Smooth muscle cell (in vitro differentiated cells): ENCODE results near the gene TNFAIP8L2. TPM values are rescaled to one million over a fixed set of nuclear protein-coding genes. Genes with fewer than 3 reads are reported as not detected.

Source experiments
- DNase-seq: peaks from one replicate; lab custom pipeline; 2025; ENCODE audit not compliant: unreplicated experiment; lab: John Stamatoyannopoulos, UW
- H2AFZ ChIP-seq: fragments of 200-600 bp; sonication (generic); 2 replicates; pipeline ENCODE4 v1.6.0; 2016; ENCODE audit warnings: antibody characterized with exemption, low read depth, mild to moderate bottlenecking
- H3F3A ChIP-seq: fragments of 200-600 bp; sonication (generic); 2 replicates; pipeline ENCODE4 v1.6.0; 2017; ENCODE audit warnings: antibody characterized with exemption, low read depth
- H3K27ac ChIP-seq: fragments of 200-600 bp; sonication (generic); 2 replicates; pipeline ENCODE4 v1.5.1; 2016; ENCODE audit warnings: low read depth, mild to moderate bottlenecking
- H3K27me3 ChIP-seq: fragments of 200-600 bp; sonication (generic); 2 replicates; pipeline ENCODE4 v1.6.1; 2016; ENCODE audit warnings: low read depth, mild to moderate bottlenecking
- H3K36me3 ChIP-seq: fragments of 200-600 bp; sonication (generic); 2 replicates; pipeline ENCODE4 v1.5.1; 2016; ENCODE audit warnings: low read depth
- H3K4me1 ChIP-seq: fragments of 200-600 bp; sonication (generic); 2 replicates; pipeline ENCODE4 v1.5.1; 2016; ENCODE audit warnings: low read depth
- H3K4me2 ChIP-seq: fragments of 200-600 bp; sonication (generic); 2 replicates; pipeline ENCODE4 v1.6.0; 2016; ENCODE audit warnings: mild to moderate bottlenecking
- H3K4me3 ChIP-seq: fragments of 200-600 bp; sonication (generic); 2 replicates; pipeline ENCODE4 v1.5.1; 2016; ENCODE audit warnings: mild to moderate bottlenecking
- H3K79me2 ChIP-seq: fragments of 200-600 bp; sonication (generic); 2 replicates; pipeline ENCODE4 v1.6.0; 2016; ENCODE audit warnings: low read depth, mild to moderate bottlenecking
- H3K9ac ChIP-seq: fragments of 200-600 bp; sonication (generic); 2 replicates; pipeline ENCODE4 v1.6.0; 2016; ENCODE audit warnings: low read depth
- H3K9me3 ChIP-seq: fragments of 200-600 bp; sonication (generic); replicated peaks from 2 replicates; pipeline ENCODE4 v1.5.1; 2016; ENCODE audit warnings: low read depth
- H4K20me1 ChIP-seq: fragments of 200-600 bp; sonication (generic); 2 replicates; pipeline ENCODE4 v1.6.0; 2016; ENCODE audit warnings: low read depth
- WGBS: methylation state at CpG from one replicate; pipeline ENCODE4 v1.1.7; 2016; ENCODE audit warnings: low lambda C conversion rate; 5-methylcytosine and 5-hydroxymethylcytosine counted together
- polyA plus RNA-seq: library from polyadenylated mRNA; unstranded; fragments of >200 nt; fragmentation: Nextera tagmentation; extraction: Ambion mirVana; gene quantifications from 2 replicates; pipeline ENCODE4 v1.2.1, GENCODE V29; 2016
- total RNA-seq: library from RNA; depleted of rRNA; stranded (reverse); fragments of >200 nt; gene quantifications from 2 replicates; pipeline ENCODE4 v1.2.3, GENCODE V29; 2014
- TF ChIP-seq, protein P1 (sequence below): fragments of 200-600 bp; sonication (generic); IDR thresholded peaks from 2 replicates; pipeline ENCODE4 v1.5.1; 2017; ENCODE audit warnings: borderline replicate concordance, mild to moderate bottlenecking, antibody characterized with exemption; ENCODE audit not compliant: insufficient read depth, poor library complexity, severe bottlenecking

Gene TNFAIP8L2
- total and polyA plus RNA-seq, 2 experiments from 2014 or later, result 0.14 TPM; not detected in 1

- no peaks in the 10 kb centered on the region for H3K4me1 ChIP-seq
- H3K4me2 ChIP-seq, result no peak overlapping the region
- H2AFZ ChIP-seq, result no peak overlapping the region
- 96% methylated on average over 7 of the region's 7 CpGs for WGBS
- no peak for DNase-seq
- H3K36me3 ChIP-seq, result no peaks in the 10 kb centered on the region
- no peak overlapping the region for H3K9ac ChIP-seq
- peaks cover 6% of the 10 kb centered on the region for H3K27me3 ChIP-seq
- no peaks in the 10 kb centered on the region for H3K79me2 ChIP-seq
- no peak overlapping the region for H3K27ac ChIP-seq
- H3K9me3 ChIP-seq, result no peaks in the 10 kb centered on the region
- no peak overlapping the region for H3K4me3 ChIP-seq
- H4K20me1 ChIP-seq, result no peaks in the 10 kb centered on the region
- TF ChIP-seq, protein P1, sequence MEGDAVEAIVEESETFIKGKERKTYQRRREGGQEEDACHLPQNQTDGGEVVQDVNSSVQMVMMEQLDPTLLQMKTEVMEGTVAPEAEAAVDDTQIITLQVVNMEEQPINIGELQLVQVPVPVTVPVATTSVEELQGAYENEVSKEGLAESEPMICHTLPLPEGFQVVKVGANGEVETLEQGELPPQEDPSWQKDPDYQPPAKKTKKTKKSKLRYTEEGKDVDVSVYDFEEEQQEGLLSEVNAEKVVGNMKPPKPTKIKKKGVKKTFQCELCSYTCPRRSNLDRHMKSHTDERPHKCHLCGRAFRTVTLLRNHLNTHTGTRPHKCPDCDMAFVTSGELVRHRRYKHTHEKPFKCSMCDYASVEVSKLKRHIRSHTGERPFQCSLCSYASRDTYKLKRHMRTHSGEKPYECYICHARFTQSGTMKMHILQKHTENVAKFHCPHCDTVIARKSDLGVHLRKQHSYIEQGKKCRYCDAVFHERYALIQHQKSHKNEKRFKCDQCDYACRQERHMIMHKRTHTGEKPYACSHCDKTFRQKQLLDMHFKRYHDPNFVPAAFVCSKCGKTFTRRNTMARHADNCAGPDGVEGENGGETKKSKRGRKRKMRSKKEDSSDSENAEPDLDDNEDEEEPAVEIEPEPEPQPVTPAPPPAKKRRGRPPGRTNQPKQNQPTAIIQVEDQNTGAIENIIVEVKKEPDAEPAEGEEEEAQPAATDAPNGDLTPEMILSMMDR, result no peak
- no peaks in the 10 kb centered on the region for H3F3A ChIP-seq
These were observed 18.7 kb upstream of the TNFAIP8L2 start for GRCh38 chr1:151137789-151138188.

GRCh38 chr1:151142411-151143056 lies 13.9 kb upstream of the TNFAIP8L2 start:
- no peak overlapping the region for H2AFZ ChIP-seq
- H3K36me3 ChIP-seq, result no peaks in the 10 kb centered on the region
- H3K9me3 ChIP-seq, result no peaks in the 10 kb centered on the region
- no peak overlapping the region for H3K9ac ChIP-seq
- DNase-seq, result no peak
- TF ChIP-seq, protein P1, result no peak
- no peaks in the 10 kb centered on the region for H4K20me1 ChIP-seq
- H3F3A ChIP-seq, result peaks cover 3% of the 10 kb centered on the region
- H3K27ac ChIP-seq, result no peak overlapping the region
- H3K4me3 ChIP-seq, result no peak overlapping the region
- WGBS, result 45% methylated on average over 2 of the region's 5 CpGs
- no peaks in the 10 kb centered on the region for H3K79me2 ChIP-seq
- no peak overlapping the region for H3K4me2 ChIP-seq
- H3K4me1 ChIP-seq, result peaks cover 17% of the 10 kb centered on the region
- H3K27me3 ChIP-seq, result no peaks in the 10 kb centered on the region

DNA sequence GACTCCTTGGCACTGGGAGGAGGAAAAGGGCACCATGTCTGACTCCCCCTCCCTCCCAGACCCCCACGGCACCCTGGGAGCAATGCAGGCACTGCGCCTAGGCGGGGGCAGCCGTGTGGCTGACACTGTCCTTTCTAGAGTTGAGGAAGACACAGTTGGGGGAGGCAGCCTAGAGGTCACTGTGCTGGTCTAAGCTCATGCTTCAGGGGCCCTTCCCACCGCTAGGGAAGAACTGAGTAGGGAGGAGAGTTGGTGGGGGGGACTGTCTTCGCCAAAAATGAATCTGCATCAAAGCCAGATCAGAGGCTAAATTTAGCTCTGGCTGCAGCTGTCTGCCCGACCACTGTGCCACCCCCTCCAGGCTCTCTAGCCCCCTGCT lies 13.4 kb upstream of the TNFAIP8L2 start:
- H3K4me1 ChIP-seq, result peaks cover 17% of the 10 kb centered on the region
- no peaks in the 10 kb centered on the region for H3K9me3 ChIP-seq
- no peak for DNase-seq
- H3K79me2 ChIP-seq, result no peaks in the 10 kb centered on the region
- no peak overlapping the region for H2AFZ ChIP-seq
- H3K27ac ChIP-seq, result no peak overlapping the region
- TF ChIP-seq, protein P1, result no peak
- no peaks in the 10 kb centered on the region for H4K20me1 ChIP-seq
- peaks cover 8% of the 10 kb centered on the region for H3F3A ChIP-seq
- no peaks in the 10 kb centered on the region for H3K36me3 ChIP-seq
- H3K9ac ChIP-seq, result no peak overlapping the region
- 79% methylated on average over 7 of the region's 7 CpGs for WGBS
- H3K27me3 ChIP-seq, result no peaks in the 10 kb centered on the region
- H3K4me3 ChIP-seq, result no peak overlapping the region
- H3K4me2 ChIP-seq, result no peak overlapping the region

DNA sequence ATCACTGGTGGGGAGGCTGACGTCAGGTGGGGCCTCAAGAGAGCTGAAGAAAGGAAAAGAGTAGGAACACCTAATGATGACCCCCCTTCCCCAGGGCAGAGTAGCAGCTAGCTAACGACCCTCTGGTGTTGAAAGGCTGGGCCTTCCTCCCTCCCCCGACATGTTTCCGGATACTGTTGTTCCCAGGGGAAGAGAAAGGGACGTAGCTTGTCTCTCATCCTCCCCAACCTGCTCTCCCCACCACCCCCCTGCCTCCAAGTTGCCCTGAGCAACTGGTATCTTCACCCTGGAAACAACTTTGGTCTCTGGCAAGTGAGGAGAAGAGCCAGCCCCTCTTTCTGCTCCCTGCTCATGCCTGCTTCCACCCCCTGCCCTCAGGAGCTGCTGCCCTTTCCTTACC lies 12.5 kb upstream of the TNFAIP8L2 start:
- TF ChIP-seq, protein P1, result no peak
- peaks cover 17% of the 10 kb centered on the region for H3K4me1 ChIP-seq
- peaks cover 8% of the 10 kb centered on the region for H3F3A ChIP-seq
- H3K9me3 ChIP-seq, result no peaks in the 10 kb centered on the region
- no peaks in the 10 kb centered on the region for H3K27me3 ChIP-seq
- no peaks in the 10 kb centered on the region for H3K79me2 ChIP-seq
- no peak overlapping the region for H2AFZ ChIP-seq
- no peak overlapping the region for H3K4me3 ChIP-seq
- DNase-seq, result no peak
- H3K27ac ChIP-seq, result no peak overlapping the region
- no peak overlapping the region for H3K9ac ChIP-seq
- H3K36me3 ChIP-seq, result no peaks in the 10 kb centered on the region
- H3K4me2 ChIP-seq, result no peak overlapping the region
- H4K20me1 ChIP-seq, result no peaks in the 10 kb centered on the region
- 50% methylated on average over 5 of the region's 5 CpGs for WGBS
